GM23338 (cell line): Measurements from ENCODE around the gene AP1B1.
A peak's percentile ranks its signal among the peaks of the same experiment; 100 is the strongest.

Source experiments
- CREB1 ChIP-seq: fragments of 250-450 bp; sonication (Bioruptor Pico); IDR thresholded peaks from 2 replicates; pipeline ENCODE4 v1.5.0; 2020; ENCODE audit warnings: low read depth, mild to moderate bottlenecking, moderate library complexity
- CTCF ChIP-seq, 2 experiments: fragments of 200-600 bp in 1 of 2; sonication (generic) in 1 of 2; conservative IDR thresholded peaks; 2 replicates each; pipeline versions ENCODE4 v1.5.1 to v1.6.1; 2016 to 2017; ENCODE audit warnings: antibody characterized with exemption in 2 of 2, low read depth in 2 of 2, mild to moderate bottlenecking in 2 of 2, moderate library complexity in 1 of 2
- EZH2 ChIP-seq: fragments of 200-600 bp; sonication (generic); IDR thresholded peaks from one replicate; pipeline ENCODE4 v1.8.0; 2017; ENCODE audit warnings: antibody characterized with exemption, mild to moderate bottlenecking, low read depth; ENCODE audit not compliant: unreplicated experiment
- EZH2phosphoT487 ChIP-seq: fragments of 200-600 bp; sonication (generic); IDR thresholded peaks from one replicate; pipeline ENCODE4 v1.8.1; 2018; ENCODE audit warnings: antibody characterized with exemption; ENCODE audit not compliant: unreplicated experiment
- JUNB ChIP-seq: IDR thresholded peaks from one replicate; pipeline ENCODE4 v1.6.1; 2016; ENCODE audit warnings: antibody characterized with exemption; ENCODE audit not compliant: unreplicated experiment
- POLR2AphosphoS5 ChIP-seq: IDR thresholded peaks from 2 replicates; pipeline ENCODE4 v1.6.1; 2016; ENCODE audit warnings: antibody characterized with exemption, low read depth
- REST ChIP-seq: IDR thresholded peaks from one replicate; pipeline ENCODE4 v1.6.1; 2018; ENCODE audit warnings: antibody characterized with exemption; ENCODE audit not compliant: unreplicated experiment
- STAT1 ChIP-seq: IDR thresholded peaks from one replicate; pipeline ENCODE4 v1.6.1; 2016; ENCODE audit warnings: antibody characterized with exemption; ENCODE audit not compliant: unreplicated experiment
- ZNF331 ChIP-seq: fragments of 250-450 bp; sonication (Bioruptor Pico); IDR thresholded peaks from 2 replicates; pipeline ENCODE4 v1.5.0; 2020; ENCODE audit warnings: low read depth, mild to moderate bottlenecking, moderate library complexity

- TF ChIP-seq CTCF (conservative IDR thresholded peaks at IDR 0.05; ENCODE audit: low read depth in 2 of 2): no peak
- TF ChIP-seq JUNB: no peak
- TF ChIP-seq POLR2AphosphoS5: no peak
- TF ChIP-seq EZH2: peak; percentile 58
- no peak for TF ChIP-seq ZNF331 (CRISPR knock-in tag)
- TF ChIP-seq EZH2phosphoT487: no peak
- no peak for TF ChIP-seq STAT1
- TF ChIP-seq REST: no peak
- TF ChIP-seq CREB1 (CRISPR knock-in tag): no peak
Measured at GRCh38 chr22:29314537-29315285, 73.7 kb downstream of the AP1B1 start.
